Hematopoietic multipotent progenitor cell treated with erythropoietin and hydrocortisone succinate and interleukin-3 and kit ligand, for 4 days (in vitro differentiated cells): ENCODE data around the gene NSMCE1.
"Not testable (repeated sequence)": the region's sequence is repeated elsewhere in the genome, so short reads cannot be mapped to it uniquely, and the experiment has no call there.

Source experiments
- DNase-seq: peaks from one replicate; pipeline ENCODE4 v3.0.0-alpha.2; 2015

The NSMCE1 gene

DNA sequence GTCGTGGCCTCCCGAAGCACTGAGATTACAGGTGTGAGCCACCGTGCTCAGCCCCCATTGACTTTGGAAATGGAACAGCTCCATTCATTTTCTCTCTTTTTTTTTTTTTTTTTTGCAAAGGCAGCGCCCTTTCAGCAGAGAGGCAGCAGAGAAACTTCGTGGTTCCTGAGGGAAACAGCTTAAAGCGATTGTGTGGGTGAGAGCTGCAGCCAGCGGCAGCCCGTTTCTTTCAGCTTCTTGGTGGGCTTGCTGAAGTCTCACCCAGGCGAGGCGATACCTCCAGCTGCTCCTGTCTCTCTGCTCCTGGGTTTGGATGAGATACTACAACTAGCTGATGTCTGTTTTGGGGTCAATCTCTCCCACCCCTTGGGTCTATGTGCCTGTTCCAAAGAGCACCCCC, 57.5 kb downstream of the NSMCE1 start:
- no peak for DNase-seq

DNA sequence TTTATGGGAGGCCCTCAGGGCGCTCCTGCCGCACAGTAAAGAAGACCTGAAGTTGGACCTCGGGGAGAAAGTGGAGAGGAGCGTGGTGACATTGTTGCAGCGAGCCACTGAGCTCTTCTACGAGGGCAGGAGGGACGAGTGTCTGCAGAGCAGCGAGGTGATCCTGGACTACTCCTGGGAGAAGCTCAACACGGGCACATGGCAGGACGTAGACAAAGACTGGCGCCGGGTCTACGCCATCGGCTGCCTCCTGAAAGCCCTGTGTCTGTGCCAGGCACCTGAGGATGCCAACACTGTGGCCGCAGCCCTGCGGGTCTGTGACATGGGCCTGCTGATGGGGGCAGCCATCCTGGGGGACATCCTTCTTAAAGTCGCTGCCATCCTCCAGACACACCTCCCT, 58.4 kb downstream of the NSMCE1 start:
- DNase-seq: no peak

DNA sequence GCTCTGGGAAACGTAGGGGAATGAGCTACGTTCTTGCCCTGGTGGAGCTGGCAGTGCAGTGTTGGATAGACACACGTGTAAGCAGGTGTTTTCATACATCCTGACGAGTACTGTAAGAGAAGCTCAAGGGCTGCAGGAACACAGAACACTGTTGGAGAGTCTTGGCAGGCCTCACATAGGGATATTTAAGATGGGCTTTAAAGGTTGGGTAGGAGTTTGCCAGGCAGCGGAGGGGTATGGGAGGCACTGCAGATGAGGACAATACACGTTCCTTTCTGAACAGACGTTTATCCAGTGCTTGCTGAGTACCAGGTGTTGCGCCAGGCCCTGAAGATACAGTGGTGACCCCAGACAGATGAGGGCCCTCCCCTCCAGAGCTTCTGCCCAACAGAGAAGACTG, 59.0 kb downstream of the NSMCE1 start:
- DNase-seq: no peak

DNA sequence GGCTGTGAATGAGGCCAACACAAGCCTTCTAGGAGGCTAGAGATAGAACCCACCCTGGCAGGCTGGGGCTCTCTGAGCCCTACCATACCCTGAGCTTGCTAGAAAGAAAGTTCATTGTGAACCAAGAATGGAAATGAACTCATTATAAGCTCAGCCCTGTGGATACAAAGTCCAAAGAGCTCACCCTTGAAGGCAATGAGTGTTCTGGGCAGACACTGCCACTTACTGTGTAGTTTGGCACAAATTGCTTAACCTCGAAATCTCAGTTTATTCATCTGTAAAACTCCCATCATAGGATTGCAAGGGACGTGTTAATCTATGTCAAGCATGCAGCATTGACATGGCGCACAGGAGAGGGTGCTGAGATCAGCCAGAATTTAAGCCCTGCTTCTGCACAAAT, 59.8 kb downstream of the NSMCE1 start:
- DNase-seq: no peak

- DNase-seq: no peak
These were observed 60.4 kb downstream of the NSMCE1 start for GRCh38 chr16:27208081-27208680.

DNA sequence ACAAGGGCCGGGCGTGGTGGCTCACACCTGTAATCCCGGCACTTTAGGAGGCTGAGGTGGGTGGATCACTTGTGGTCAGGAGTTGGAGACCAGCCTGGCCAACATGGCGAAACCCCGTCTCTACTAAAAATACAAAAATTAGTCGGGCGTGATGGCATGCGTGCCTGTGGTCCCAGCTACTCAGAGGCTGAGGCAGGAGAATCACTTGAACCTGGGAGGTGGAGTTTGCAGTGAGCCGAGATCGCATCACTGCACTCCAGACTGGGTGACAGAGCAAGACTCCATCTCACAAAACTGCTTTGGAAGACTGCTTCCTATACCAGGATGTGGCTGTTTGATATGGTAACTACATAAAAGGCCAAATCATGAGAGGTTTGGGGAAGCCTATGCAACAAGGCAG, 61.5 kb downstream of the NSMCE1 start:
- DNase-seq: not testable (repeated sequence)

GRCh38 chr16:27205423-27206065, 63.0 kb downstream of the NSMCE1 start:
- no peak for DNase-seq

DNA sequence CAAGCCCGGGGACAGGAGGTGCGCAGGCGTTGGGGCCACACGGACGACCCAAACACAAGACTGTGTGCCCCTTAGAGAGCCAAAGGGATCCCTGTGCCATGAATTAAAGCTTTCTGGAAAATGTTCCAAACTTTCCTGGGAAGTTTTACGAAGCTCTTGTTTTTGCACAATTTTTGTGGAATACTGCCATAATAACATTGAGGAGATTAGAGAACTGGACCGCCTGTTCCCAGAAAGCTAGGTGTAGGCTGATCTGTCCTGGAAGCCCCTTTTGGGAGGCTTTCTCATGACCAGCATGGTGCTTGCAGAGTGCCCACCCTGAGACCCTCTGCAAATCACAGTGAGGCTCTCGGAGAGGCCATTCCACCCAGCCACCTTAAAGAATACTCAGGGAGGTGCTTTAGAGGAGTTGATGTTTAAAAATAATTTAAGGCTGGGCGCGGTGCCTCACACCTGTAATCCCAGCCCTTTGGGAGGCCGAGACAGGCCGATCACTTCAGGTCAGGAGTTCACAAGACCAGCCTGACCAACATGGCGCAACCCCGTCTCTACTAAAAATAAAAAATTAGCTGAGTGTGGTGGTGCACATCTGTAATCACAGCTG, 64.2 kb downstream of the NSMCE1 start:
- no peak for DNase-seq

GRCh38 chr16:27203507-27204311, 64.9 kb downstream of the NSMCE1 start, which contains the start of gene KDM8:
KDM8 (plus strand) TSS chr16:27203526; CDS start chr16:27210124, 6,598 bp downstream.
- peak; percentile 100 for DNase-seq

GRCh38 chr16:27202923-27203506, 65.6 kb downstream of the NSMCE1 start:
- peak; percentile 96 for DNase-seq

GRCh38 chr16:27200914-27201313, 67.7 kb downstream of the NSMCE1 start:
- not testable (repeated sequence) for DNase-seq

- DNase-seq: peak; percentile 61
These were observed 68.8 kb downstream of the NSMCE1 start for GRCh38 chr16:27199736-27200135.

DNA sequence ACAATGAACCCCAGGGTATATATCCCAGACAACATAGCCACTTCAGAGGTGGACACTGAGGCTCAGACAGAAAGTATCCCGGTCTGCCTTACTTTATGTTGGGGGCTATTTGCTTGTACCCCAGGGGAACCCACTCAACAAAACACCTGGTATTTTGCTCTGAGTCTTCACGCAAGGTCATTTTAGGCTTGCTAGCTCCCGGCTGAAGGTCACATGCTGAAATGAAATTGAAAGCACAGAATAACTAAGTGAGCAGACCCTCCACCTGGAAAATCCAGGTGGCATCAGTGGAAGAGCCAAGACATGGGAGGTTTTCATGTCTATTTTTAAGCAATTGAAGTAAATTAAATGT, 69.4 kb downstream of the NSMCE1 start:
- DNase-seq: no peak

- peak; percentile 32 for DNase-seq
These were observed 69.9 kb downstream of the NSMCE1 start for GRCh38 chr16:27198451-27199234.

DNA sequence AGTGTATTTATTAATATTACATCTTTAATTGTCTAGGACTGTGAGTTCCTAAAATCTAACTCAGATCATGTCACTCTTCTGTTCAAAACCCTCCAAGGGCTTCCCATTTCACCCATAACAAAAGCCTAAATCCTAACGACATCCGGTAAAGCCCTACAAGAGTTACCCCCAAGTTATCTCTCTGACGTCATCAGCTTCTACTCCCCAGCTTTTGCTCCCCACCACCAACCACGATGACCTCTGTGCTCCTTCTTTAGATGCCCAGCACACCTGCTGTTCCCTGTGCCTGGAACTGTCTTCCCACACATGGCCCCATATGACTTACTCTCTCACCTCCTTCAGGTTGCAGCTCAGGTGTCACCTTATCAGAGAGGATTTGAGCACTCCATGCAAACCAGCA, 71.6 kb downstream of the NSMCE1 start:
- no peak for DNase-seq

DNA sequence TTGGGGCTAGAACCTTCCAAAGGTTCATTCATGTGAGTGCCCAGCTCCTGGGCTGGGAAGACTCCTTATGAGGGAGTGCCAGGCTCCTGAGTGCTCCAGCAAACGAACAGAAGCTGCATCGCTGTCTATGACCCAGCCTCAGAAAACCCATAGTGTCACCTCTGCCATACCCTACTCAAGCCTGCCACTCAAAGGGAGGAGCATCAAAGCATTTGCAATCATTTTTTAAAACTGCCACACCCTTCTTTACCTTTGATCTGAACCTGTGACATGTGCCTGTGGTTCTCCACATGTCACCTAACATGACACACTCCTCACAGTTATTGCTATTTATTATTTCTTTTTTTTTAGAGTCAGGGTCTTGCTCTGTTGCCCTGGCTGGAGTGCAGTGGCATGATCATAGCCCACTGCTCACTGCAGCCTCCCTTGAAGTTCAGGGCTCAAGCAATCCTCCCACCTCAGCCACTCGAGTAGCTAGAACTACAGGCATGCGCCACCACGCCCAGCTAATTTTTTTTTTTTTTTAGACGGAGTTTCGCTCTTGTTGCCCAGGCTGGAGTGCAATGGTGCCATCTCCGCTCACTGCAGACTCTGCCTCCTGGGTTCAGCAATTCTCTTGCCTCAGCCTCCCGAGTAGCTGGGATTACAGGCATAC, 72.5 kb downstream of the NSMCE1 start:
- no peak for DNase-seq

DNA sequence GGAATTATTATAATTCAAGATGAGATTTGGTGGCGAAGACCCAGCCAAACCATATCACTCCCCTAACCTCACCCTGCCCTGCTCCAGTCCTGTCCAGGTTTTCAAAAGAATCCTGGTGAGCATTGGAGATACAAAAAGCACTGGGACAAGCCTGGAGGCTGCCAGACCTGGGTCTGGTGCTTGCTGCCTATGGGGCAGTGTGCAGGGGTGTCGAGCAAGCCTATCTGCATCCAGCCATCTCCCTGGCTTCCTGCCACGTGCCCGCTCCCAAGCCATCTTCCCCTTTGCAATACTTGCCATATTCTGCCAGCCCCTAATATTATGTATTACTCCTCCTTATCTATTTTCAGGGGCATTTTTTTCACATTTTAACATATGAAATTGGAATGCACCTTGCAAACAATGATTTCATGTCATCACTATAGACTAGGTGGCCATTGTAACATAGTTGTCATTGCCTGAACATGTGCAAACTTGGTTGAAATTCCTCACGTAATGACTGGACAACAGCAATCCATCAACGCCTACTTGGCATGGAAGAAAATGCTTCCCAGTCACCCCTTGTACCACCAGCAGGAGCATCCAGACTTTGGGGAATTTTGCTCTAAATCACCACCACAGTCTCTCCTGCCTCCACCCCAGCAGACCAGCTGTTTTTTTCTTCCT, 73.4 kb downstream of the NSMCE1 start:
- DNase-seq: peak; percentile 52

GRCh38 chr16:27193300-27193990, 75.1 kb downstream of the NSMCE1 start:
- no peak for DNase-seq

- DNase-seq: no peak
These were observed 77.1 kb downstream of the NSMCE1 start for GRCh38 chr16:27191352-27191924.

DNA sequence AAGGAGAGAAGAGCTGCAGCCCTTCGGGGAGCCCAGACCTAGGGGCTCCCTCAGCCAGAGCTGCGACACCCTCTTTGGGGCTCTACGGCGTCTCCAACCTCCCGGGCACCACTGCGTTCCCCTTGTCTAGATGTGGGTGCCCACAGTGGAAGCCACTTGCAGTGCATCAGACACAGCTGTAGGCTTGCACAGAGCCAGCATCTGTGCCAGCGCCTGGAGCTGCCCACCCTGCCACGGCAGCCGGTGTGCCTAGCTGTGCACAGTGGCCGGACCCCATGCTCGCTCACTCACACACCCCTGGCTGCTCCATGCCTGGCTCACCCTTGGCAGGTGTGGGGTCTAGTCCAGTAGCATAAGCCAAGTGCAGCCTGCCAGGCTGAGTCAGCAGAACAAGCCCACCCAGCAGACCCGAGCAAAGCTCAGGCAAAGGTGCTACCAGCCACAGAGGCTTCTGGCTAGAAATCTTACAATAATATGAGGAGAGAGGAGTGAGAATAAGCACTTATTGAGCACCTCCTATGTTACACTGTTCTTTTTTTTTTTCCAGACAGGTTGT, 78.2 kb downstream of the NSMCE1 start:
- DNase-seq: no peak
